ENCODE results near the gene TJAP1.
"Not testable (repeated sequence)": the region's sequence is repeated elsewhere in the genome, so short reads cannot be mapped to it uniquely, and the experiment has no call there.

Gene TJAP1

DNA sequence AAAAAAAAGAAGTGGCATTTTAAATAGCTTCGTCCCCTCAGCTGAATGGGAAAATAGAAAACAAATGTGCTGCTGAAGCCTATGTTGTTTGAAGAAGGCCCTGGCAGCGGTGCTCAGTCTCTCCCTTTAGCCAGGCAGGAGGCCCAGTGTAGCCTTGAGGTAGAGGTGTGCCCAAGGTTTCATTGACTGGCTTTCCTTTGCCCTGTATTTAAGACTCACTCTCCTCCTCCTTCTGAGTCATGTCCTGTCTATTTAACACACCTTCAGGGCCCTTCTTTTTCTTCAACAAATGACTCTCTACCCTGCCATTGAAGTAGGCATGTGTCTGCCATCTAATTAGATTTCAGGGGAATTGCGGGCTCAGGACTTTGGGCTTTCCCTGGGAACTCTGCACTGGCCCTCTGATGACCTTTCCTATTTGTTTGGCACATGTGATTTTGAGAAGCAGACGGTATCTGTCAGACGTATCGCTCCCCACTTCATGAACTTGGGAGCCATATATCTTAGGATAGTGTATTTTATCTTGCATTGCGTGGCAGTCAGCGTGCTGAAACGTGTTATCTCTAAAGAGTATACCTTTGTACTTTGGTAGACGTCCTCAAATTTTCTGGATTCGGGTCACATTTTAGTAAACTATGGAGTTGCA is 4.3 kb downstream of the TJAP1 start:
- DNase-seq = no peak

DNA sequence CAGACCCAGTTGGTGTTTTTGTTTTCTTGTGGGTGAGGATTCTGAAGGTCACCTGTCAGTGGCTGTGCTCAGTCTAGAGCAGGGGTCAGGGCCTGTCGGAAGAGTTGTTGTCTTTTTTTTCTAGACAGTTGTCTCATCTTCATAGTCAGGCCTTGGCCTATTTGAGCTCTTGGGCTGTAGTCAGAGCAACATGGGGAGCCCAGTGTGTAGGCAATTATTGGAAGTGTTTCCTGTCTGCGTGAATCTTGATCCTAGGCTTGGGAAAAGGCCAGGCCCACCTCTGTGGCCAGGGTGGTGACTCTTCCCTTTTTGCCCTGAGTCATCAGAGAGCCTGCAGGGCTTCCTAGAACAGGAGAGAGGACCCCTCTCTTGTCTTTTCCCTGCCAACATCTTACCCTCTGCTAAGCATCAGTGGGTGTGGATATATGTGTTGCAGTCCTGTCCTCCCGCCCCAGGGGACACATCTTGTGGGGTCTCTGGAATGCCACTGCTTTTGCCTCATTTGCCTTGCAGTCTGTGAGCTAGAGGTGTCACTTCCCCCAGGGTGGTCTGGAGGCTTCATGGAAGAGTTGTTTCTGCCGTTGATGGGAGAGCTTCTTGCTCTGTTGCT is 11.4 kb downstream of the TJAP1 start:
- DNase-seq = no peak

DNA sequence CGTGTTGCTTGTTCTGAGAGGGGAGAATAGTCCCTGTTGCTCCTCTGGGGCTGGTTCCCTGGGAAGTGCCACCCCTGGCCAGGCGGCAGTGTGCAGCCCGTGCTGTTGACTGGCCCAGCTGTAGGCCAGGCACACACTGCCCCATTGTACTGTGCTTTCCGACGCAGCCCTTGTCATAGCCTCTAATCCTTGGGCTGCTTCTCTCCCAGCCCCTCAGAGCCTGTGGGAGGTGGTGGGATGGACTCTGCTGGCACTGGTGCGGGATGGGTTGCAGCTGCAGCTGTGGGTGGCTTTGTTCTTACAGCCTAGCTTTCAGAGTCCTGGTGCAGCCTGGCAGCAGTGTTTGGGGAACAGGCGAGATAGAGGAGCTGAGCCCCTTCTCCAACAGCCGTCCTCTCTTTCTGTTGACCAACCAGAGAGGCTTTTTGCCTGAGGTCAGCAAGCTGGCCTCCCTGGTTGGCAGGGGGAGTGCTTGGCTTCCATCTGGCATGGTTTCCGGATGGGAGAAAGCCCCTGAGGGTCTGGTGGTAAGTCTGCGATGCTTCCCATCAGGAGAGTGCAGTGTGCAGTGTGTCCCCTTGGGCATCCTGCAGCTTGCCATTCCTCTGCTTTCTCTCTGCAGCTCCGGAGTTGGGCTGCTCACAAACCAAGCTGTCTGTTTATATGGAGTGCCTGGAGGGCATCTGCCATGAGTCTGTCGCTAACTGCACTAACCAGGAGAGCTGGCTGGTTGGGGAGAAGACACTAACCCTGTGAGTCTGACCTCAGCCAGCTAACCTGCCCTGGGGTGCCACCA is 12.1 kb downstream of the TJAP1 start:
- DNase-seq = peak; percentile 56

DNA sequence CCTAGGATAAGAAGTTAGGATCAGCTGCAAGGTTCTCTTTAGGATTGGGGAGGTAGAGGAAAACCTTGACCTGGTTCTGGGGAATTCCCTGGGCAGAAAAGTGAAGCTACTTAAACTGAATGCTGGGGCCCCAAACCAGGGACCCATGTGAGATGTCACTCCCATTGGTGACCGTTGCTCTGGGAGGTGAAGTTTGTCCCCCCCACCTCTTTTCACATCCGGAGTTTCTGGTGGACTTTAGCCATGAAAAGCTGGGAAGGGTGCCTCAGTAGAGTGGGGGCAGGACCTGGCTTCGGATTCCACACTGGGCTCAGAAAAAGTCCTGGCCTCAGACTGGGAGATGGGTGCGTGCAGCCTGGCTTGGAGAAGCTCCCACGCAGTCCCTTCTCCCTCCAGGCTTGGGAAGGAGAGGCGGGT is 13.2 kb downstream of the TJAP1 start:
- no peak for DNase-seq

DNA sequence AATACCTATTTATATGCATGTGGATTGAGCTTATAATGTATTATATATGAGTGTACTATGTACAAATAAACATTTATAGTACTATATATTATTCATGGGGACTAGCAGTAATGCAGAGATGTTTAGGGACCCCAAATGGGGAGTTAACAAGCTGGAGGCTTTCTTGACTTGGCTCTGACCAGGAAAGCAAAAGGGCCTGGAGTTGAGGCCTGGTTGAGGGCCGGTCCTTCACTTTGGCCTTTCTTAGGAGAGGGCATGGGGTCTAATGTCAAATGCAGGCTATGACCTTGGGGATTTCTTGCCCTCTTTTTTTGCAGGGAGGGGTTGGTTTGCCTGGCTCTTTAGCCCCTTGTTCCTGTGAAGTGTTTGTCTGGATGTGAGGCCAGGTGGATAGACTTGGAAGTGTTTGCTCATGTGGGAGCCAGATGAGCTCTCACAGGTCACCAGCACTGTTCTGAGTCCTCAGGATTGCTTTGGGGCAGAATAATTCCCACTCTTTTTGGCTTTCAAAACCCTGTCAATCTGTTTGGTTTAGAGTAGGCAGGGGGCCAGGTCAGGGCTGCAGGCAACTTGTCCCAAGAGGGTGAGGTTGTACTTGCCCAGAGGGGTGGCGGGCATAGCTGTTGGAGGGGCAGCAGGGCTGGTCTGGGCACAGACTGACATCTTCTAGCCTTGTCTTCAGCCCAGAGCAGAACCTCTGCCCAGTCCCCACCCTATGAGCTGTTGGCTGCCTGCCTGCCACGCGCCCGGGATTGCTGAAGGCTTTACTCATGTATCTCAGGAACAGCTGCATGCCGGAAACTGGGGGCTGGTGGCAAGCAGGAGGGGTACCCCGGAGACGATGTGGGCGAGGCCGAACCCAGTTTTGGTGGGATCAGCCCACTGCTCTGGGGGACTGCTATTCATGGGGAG is 14.6 kb downstream of the TJAP1 start:
- no peak for DNase-seq

DNA sequence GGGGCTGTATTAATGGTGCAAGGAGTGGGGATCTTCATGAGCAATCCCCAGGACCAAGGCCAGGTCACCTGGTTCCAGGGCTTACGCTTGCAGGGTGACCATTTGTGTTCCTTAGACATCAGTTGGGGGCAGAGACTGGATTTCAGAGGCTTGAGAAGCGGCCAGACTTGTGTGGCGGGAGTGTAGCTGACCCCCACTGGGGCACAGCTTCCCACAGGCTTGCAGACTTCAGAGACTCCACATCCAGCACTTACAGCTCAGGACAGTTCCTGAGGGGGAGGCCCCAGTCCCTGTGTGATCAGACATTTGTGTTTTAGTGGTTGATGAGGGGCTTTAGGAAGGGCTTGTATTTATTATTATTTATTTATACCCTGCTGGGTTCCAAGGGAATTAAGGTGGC is 15.3 kb downstream of the TJAP1 start:
- DNase-seq = no peak

DNA sequence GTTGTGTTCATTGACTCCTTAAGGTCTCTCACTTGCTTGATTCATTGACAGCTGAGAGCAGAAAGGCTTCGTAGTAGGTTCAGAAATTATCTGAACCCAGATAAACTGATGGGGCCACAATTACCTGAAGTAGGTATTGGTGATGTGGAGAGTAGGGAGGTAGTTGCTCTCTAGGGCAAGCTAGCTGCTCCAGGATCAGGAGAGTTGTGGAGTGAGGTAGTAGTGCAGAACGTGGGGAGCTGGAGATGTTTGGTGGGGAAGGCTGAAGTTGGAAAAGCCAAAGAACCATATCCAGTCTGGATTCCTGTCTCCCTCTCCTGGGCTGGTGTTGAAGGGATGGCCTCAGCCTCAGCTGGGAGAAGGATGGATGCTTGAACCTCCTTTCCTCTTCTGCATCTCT is 15.9 kb downstream of the TJAP1 start:
- no peak for DNase-seq

DNA sequence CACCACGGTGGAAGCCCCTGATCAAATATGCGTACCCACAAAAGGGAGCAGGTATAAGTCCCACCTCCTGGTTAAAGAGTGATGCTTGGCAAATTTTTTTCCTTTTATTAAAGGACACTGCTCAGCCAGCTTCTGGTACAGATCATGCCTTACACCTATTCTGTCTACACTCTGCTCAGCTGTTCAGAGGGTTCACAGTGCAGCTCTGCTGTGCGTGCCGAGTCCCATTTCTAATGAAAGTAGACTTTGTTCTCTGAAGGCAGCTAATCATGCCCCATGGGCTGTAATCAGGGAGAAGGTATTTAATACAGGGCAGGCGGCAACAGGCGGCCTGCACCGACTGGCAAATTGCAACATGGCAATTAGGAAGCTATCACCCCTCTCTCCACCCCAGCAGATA is 16.5 kb downstream of the TJAP1 start:
- no peak for DNase-seq

DNA sequence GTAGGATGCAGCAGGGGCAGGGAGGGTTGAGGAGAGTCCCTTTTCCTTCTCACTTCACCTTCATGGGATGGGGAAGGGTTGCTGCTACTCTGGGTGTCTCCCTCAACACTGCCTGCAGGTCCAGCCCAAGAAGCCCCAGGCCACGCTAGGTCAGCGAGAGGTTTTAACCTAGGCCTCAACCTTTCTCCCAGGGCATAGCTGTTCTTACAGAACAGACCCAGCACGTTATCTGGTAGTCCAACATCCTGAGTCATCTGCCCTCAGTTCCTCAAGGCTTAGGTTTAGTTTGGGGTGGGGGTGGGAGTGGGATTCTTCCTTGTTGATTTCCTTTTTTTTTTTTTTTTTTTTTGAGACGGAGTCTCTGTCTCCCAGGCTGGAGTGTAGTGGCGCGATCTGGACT is 17.0 kb downstream of the TJAP1 start:
- DNase-seq = no peak

DNA sequence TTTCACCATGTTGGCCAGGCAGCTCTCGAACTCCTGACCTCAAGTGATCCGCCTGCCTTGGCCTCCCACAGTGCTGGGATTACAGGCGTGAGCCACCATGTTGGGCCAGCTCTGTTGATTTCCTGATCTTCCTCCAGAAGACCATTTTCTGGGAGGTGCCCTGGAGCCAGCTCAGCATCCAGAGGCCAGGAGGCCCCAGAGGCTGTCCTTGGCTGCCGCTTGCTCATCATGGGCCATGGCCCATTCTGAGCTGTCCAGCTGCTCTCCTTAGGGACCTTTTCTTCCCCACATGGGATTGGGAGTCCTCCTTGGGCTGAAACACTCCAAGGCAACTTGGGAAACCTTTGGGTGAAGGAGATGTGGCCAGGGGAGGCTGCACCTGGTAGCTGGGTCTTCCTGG is 17.4 kb downstream of the TJAP1 start:
- no peak for DNase-seq

DNA sequence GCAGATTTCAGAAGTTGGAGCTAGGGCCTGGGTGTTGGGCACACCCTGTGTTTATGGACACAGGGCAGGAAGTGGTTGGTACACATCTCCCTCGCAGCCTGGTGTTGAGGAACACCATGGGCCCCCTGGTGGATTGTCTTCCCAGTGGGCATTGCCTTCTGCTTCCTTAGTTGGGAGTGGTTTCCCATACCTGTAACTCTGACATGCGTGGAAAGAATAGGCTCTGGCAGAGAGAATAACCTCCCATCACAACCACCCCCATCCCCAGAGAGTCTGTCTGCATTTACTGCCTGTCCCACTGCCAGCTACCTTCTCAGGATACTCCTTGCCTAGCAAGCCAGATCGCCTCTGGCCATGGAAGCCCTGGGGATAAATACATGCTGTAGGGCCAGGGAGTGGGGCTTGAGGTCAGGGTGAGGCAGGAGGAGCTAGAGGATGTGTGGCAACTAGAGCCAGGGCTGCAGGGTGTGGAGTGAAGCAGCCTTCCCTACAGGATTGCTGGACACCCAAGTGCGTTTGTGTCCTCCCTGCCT is 18.1 kb downstream of the TJAP1 start:
- no peak for DNase-seq

DNA sequence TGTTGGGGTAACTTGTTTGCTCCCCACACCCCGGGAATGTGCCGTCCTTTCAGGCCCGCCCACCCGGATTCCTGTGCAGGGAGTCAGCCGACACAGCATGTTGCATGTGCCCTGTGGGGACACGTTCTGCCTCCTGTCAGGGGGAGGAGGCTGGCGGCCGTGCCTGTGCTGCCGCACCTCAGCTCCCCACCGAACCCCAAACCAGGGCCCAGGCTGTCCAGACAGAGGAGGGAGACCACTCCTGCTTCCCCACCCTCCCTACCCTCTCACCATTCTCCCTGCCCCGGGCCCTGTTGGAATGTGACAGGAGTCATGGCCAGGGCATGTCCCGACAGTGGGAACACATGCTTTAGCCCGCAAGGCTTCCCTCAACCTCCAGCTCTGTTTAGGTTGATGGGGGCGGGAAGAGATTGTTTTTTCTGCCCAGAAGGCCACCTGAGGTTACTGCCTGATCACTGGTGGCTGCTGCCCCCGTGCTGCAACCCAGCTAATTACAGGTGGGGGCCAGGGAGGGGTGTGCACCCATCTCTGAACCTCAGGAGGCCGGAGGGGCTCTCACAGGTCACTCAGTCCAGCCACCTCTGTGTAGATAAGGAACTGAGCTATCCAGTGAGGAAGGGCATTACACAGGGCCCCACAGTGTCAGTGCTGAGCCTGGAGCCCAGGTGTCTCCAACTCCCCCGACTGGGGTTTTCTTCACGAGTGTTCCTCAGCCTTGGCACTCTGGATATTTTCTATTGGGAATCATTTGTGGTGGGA is 19.2 kb downstream of the TJAP1 start:
- peak; percentile 14 for DNase-seq

DNA sequence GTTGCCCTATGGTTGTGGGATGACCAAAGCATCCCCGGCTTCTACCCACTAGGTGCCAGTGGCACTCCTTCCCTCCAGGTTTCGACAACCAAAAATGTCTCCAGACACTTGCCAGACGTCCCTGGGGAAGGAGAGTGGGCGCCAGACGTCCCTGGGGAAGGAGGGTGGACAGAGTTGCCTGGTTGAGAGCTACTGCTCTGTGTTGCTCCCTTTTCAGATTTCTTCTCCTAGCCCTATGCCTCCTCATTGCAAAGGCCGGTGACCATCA is 19.7 kb downstream of the TJAP1 start:
- no peak for DNase-seq

DNA sequence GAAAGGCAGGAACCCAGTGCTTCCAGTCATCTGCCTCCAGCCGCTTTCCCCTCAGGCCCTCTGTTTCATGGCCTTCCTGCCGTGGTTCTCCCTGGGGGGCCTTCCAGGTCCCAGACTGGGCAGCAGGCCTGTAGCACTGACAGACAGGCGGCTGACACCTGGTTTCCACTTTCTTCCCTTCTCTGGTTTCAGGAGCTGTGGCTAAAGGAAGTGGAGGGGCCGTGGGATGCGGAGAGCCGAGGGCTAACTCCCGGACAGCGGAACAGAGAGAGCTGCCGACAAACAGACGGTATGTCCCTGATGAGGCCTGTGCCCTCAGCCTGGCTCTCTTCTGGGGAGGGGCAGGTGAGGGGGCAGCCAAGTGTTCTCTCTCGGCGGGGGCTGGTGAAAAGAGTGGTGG is 20.3 kb downstream of the TJAP1 start:
- DNase-seq = no peak

DNA sequence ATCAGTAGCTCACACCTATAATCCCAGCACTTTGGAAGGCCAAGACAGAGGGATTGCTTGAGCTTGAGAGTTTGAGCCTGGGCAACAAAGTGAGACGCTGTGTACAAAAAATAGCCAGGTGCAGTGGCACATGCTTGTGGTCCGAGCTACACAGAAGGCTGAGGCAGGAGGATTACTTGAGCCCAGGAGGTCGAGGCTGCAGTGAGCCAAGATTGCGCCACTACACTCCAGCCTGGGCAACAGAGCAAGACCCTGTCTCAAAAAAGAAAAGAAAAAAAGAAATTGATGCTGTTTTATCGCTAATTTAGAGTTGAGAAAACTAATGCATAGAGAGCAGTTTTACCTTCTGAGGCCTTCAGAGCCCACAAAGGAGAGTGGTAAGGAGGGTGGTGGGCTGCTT is 20.9 kb downstream of the TJAP1 start:
- DNase-seq = not testable (repeated sequence)

DNA sequence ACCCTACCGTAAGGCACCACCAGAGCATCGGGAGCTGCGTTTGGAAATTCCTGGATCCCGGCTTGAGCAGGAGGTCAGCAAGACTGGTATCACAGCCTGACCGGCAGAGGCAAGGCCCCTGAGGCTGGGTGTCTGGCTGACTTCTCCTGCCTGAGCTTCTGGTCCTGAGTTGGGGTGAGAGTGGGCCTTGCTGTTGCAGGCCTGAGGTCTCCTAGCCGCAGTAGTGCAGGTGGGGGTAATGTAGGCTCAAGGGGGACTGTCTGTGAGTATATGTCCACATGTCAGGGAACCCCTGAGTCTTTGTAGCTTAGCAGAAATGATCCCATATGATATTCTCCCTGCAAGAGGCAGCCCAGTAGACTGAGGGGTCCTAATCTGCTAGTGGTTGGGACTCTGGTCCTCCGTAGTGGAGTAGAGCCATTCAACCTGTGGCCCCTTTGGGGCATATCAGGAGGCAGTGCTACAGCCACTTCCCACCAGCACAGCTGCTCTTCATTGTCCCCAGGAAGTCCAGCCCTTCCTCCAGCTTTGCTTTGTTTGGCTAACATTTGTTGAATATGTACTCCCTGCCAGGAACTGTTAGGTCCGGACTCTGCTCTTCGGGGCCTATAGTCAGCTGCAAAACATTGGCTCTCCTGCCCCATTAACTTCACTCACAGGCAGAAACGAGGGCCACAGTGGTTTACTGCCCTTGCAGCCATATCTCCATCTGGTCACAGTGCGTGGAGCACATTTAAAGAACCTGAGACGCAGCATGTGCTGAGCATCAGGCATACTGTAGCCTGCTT is 21.9 kb downstream of the TJAP1 start:
- no peak for DNase-seq

DNA sequence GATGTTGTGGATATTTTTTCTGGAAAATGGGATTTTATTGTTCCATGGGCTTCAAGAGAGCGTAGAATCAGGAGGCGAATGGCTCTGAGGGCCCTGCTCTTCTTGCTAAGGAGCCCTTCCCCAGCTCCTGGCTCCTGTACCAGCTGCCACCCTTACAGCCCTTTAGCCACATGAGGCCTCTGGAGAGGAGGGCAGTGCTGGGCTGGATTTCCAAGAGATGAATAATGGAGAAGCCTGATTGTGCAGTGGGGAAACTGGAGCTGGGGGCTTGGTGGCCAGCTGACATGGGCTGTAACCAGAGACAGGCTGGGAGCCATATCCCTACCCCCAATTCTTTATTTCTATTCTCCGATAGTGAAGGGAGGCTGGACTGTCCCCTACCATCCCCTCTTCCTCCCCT is 23.6 kb downstream of the TJAP1 start:
- no peak for DNase-seq

DNA sequence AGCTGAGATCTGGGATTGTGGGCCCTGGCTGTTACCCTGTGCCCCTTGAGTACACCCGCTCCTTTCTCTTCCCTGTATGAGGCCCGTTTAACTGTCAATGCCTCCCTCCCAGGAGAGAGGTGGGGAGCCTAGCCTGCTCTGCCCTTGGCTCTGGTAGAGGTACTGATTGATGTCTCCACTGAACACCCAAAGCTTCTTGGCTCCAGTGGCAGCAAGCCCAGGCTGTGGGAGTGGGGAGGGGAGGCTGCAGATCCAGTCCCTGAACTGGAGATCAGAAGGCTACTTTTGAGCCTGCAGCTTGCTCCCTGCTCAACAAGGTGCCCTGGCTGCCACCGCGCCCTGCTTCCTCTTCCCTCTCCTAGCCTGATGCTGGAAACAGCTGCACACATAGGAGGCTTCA is 25.3 kb downstream of the TJAP1 start:
- DNase-seq = no peak

DNA sequence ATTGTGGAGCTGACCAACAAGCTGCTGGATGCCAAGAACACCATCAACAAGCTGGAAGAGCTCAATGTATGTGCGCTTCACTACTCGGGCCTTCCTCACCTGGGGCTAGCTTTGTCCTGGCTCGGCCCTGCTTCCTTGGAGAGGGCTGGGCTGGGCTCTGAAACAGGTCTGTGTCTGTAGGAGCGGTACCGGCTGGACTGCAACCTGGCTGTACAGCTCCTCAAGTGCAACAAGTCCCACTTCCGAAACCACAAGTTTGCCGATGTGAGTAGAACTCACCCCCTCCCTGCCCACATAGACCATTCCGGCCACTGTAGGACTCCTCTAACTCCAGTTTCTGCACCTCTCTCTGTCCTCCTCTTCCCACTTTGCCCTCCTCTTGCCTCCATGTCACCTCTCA is 26.1 kb downstream of the TJAP1 start:
- no peak for DNase-seq

DNA sequence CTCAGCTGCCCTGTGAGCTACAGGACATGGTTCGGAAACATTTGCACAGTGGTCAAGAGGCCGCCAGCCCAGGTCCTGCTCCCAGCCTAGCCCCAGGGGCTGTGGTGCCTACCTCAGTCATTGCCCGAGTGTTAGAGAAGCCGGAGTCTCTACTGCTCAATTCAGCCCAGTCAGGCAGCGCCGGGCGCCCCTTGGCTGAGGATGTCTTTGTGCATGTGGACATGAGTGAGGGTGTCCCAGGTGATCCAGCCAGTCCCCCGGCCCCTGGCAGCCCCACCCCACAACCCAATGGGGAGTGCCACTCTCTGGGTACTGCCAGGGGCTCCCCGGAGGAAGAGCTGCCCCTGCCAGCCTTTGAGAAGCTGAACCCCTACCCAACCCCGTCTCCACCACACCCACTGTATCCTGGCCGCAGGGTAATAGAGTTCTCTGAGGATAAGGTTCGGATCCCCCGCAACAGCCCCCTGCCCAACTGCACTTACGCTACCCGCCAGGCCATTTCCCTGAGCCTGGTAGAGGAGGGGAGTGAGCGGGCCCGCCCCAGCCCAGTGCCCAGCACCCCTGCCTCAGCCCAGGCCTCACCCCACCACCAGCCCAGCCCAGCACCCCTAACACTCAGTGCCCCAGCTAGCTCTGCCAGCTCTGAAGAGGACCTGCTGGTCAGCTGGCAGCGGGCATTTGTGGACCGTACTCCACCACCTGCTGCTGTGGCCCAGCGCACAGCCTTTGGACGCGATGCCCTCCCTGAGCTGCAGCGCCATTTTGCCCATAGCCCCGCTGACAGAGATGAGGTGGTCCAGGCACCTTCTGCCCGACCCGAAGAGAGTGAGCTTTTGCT is 27.6 kb downstream of the TJAP1 start:
- no peak for DNase-seq

DNA sequence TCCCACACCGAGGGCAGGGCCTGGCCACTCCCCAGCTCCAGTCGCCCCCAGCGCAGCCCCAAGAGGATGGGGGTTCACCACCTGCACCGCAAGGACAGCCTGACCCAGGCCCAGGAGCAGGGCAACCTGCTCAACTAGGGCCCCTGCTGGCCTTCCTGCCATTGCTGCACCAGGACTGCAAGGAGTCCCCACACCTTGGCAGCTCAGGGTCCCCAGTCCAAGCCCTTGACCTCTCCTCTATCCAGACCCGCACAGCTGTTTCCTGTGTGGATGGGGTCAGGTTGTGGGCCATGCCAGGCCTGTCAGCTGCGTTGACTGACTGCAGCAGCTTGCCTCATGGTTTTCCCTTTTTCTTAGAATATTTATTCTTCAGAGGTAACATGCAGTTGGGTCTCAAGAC is 28.3 kb downstream of the TJAP1 start:
- DNase-seq = no peak

Data from NCI-H1694 (cell line).